Epithelial cell of prostate (primary cell): ENCODE data around the gene GRID2IP.
"Not testable (repeated sequence)": the region's sequence is repeated elsewhere in the genome, so short reads cannot be mapped to it uniquely, and the experiment has no call there.

ENCODE experiments used
- DNase-seq: peaks from one replicate; pipeline ENCODE4 v3.0.0-alpha.2; 2011; ENCODE audit warnings: low read depth, low spot score
- H3K27ac ChIP-seq: fragments of 450-650 bp; 2 replicates; pipeline ENCODE4 v1.5.1; 2017; ENCODE audit warnings: mild to moderate bottlenecking

Gene GRID2IP

DNA sequence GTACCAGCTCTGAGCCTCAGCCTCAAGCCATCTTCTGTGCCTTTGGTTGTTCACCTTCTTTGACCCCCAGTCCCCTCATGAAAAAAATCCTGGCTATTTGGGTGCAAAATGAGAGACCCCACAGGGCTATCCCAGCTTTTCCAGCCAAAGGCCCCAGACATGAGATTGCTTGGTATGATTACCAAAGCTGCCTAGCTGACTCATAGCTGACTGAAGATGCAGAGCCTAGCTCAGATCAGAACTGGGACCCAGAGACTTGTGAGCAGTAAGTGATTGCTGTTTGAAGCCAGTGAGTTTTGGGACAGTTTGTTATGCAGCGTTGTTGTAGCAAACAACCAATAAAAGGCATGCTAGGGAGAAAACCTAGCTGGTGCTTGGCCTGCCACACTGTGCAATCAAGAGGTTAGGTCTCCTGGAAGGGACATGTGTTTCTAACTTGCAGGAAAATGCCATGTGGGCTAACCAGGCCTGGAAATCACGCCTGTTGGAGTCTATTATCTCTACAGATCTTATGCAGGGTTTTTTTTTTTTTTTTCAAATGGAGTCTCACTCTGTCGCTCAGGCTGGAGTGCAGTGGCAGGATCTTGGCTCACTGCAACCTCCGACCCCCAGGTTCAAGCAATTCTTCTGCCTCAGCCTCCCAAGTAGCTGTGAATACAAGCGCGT is 55.5 kb downstream of the GRID2IP start:
- H3K27ac ChIP-seq, result no peak overlapping the region
- DNase-seq, result no peak

DNA sequence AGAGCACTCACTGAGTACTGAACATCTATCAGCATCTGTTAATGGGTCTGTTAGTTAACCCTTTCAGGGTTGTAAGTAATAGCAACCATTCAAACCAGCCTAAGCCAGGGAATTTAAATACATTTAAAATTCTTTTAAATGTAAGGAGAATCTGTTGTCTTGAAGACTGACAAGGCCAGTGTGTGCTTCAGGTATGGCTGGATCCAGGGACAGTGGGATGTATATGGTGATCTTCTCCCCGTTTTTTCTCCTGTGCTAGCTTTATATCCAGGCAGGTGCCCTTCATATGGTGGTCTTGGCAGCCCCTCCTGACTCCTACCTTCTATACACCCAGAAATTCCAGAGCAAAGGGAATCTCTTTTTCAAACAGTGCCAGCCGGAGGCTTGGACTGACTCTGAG is 56.9 kb downstream of the GRID2IP start:
- no peak for DNase-seq
- H3K27ac ChIP-seq, result no peak overlapping the region

DNA sequence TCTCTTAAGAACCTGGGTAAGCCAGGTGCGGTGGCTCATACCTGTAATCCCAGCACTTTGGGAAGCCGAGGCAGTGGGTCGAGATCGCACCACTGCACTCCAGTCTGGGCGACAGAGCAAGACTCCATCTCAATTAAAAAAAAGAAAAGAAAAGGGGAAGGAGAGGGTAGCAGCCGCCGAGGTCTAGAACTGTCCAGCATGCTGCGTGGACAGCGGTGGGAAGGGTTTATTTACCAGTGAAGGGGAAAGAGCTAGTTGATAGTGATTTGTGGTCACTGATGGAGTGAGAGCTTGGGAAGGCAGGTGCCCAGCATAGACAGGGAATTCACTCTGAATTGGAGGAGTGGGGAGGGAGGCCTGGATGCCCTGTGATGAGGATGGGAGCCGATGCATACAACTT is 60.1 kb downstream of the GRID2IP start:
- no peak for DNase-seq
- no peak overlapping the region for H3K27ac ChIP-seq

DNA sequence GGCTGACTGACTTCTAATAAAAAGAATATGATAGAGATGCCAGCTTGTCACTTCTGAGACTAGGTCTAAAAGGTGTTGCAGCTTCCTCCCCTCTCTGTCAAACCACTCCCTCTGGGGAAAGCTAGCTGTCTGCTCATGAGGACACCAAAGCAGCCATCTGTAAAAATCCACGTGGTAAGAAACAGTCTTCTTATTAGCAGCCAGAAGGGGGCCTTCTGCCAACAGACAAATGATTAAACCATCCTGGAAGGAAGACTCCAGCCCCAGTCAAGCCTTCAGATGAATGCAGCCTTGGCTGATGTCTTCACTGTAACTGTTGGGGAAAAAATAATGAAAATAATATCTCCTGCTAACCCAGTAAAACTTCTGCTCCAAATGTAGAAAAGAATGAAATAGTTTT is 61.6 kb downstream of the GRID2IP start:
- H3K27ac ChIP-seq, result no peak overlapping the region
- DNase-seq, result no peak

DNA sequence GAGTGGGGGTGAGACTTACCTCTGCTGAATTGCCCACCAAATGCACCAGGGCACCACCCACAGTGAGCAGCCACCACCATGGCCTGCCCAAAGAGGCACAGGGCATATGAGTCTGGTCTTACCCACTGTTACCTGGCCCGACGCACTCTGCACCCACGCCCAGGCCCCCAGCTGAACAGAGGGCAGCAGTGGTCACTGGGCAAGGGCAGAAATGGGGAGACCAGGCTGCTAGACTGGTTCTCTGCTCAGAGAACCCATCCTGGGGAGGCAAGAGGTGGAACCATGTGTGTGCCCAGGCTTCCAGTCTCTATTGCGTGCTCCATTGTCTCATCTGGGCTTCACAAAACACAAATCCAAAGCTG is 64.1 kb downstream of the GRID2IP start:
- DNase-seq, result no peak
- no peak overlapping the region for H3K27ac ChIP-seq

DNA sequence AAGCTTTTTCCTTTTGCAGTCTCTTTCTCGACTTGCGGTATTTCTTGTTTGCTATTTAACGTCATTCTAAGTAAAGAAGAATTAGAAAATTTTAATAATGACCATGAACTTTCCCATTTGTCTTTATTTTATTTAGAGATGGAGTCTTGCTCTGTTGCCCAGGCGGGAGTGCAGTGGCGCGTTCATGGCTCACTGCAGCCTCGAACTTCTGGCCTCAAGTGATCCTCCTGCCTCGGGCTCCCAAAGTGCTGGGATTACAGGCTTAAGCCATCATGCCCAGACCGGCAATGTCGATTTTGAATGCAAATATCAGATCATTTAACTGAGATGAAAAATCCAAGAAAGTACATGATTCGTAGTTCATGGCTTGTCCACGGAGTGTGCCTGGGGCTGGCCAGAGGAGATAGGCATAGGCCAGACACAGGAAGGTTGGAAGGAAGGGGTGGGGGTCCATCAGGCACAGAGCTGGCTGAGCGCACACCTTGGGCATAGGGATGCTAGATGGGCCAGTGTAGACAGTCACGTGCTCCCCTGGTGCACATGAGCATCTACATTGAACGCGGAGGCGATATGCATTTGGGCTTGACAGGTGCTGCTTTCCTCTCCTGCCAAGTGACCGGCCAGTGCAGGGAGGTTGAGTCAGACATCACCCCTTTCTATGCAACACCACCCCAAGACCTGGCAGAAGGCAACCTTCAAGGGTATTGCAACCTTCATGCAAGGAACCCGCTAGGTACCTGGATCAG is 64.7 kb downstream of the GRID2IP start:
- DNase-seq, result no peak
- H3K27ac ChIP-seq, result no peak overlapping the region

DNA sequence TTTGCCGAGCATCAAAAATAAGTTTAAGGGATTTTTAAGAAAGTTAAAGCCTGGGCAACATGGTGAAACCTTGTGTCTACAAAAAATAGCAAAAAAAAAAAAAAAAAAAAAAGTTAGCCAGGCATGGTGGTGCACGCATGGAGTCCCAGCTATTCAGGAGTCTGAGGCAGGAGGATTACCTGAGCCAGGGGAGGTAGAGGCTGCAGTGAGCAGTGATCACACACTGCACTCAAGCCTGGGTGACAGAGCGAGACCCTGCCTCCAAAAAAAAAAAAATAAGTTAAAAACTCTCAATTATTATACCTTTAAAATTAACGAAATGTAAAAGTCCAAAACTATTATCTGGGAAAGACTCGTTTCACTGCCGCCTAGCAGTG is 68.5 kb downstream of the GRID2IP start:
- no peak for DNase-seq
- H3K27ac ChIP-seq, result peak overlapping the region; percentile 80

DNA sequence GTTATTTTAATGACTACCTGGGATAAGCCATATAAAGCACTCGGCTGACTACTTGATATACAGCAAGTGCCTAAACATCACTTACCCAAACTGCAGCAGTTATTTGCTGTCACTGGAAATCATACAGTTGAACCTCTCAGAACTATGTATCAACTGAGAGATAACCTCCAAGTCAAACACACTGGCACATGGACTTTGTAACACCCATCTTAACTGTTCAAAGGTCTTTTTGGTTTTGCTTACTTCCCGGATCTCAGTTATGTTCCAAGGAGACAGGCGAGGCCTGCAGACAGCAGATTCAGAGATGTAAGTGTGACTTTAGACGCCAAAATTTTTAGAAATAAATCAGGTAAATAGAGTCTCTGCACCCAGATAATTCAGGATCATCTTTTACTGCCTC is 69.0 kb downstream of the GRID2IP start:
- no peak for DNase-seq
- no peak overlapping the region for H3K27ac ChIP-seq

DNA sequence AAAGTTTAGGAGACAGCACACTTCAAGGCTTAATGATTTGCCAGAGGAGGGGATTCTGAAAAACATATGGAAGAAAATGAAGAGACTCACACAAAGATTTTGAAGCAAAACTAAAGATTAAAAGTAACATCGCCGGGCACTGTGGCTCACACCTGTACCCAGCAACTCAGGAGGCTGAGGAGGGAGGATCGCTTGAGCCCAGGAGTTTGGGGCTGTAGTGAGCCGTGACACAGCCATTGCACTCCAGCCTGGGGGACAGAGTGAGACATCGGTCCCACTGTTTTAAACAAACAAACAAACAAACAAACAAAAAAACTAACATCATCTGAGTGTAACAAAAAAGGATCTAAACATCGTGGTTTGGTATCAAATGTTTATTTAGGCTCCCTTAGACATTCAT is 69.8 kb downstream of the GRID2IP start:
- DNase-seq, result no peak
- no peak overlapping the region for H3K27ac ChIP-seq

DNA sequence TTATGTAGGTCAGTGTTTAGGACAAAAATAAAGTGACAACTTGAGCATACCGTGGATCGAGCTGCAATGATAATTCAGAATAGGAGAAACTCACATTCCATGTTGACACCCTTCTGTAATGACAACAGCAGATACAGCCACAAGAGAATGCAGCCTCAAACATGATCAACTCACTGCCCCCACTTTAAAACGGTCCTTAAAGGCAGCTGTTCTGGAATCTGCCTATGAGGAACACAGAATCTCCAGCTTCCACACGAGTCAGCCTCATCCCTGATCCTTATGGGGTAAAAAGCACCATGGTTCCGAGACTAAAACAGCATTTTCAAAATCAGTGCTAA is 71.0 kb downstream of the GRID2IP start:
- DNase-seq, result no peak
- no peak overlapping the region for H3K27ac ChIP-seq

DNA sequence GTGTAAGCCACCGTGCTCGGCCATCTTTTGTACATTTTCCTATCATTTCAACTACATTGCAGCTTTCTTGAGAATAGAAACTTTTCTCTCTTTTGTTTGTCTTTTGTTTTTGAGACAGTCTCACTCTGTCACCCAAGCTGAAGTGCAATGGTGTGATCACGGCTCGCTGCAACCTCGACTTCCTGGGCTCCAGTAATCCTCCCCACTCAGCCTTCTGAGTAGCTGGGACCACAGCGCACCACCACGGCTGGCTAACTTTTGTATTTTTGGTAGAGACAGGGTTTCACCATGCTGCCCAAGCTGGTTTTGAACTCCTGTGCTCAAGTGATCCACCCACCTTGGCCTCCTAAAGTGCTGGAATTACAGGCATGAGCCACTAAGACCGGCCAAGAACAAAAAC is 72.2 kb downstream of the GRID2IP start:
- no peak overlapping the region for H3K27ac ChIP-seq
- no peak for DNase-seq

DNA sequence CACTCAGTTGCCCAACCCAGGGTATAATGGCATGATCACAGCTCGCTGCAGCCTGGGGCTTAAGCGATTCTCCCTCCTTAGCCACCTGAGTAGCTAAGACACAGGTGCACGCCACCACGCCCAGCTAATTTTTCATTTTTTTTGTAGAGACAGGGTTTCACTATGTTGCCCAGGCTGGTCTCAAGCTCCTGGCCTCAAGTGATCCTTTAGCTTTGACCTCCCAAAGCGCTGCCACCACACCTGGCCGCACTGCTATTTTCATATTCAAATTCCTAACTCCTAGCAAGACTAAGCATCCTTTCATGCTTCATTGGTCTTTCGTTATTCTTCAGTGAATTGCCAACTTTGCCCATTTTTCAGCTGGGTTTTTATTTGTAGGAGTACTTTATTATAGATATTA is 73.1 kb downstream of the GRID2IP start:
- no peak for DNase-seq

DNA sequence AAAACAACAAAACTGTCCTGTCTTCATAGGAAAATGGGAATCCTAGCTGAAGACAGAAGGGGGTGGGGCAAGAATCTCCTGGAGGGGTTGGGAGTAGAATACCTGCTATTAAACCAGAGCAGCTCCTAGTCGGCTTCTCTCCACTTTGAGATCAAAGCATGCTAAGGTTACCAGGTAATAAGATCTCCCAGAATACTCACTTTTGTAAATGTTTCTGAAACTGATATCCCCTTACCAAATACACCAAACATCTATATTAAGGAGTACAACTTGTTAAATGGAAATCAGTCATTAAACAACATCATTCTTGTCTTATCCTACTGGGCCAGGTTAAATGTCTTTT is 74.0 kb downstream of the GRID2IP start:
- DNase-seq, result no peak
- H3K27ac ChIP-seq, result no peak overlapping the region

More for the DNA sequence above, 73.1 kb downstream of the GRID2IP start:
- H3K27ac ChIP-seq, result no peak overlapping the region

DNA sequence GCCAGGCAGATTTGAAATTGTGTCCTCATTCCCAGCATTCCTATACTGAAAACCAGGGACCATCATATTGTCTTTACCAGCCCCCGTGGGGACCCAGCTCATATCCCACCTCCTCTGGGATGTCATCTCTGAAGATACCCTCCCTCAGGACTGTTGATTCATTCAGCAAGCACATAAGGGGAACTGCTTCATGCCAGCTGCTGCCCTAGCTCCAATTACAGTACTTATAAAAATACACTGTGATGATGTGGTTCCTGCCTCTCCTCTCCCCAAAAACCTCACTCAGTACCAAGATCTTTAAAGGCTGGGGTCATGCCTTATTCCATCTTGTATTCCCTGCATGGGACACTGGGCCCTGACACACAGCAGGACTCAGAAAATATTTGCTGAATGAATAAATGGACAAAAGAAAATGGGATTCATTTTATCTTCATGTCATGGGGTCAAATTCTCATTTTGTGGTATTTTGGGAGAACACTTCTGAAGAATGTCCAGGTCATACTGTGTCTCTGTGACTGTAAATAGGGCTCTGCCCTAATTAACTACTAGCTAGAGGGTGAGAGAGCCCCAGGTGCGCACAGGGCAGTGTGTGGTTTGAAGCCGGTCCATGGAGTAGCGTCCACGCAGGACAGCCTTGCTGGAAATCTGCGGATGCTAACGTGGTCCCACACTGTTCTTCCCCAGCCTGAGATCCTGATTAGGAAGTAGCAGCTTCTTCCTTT is 74.5 kb downstream of the GRID2IP start:
- no peak for DNase-seq

DNA sequence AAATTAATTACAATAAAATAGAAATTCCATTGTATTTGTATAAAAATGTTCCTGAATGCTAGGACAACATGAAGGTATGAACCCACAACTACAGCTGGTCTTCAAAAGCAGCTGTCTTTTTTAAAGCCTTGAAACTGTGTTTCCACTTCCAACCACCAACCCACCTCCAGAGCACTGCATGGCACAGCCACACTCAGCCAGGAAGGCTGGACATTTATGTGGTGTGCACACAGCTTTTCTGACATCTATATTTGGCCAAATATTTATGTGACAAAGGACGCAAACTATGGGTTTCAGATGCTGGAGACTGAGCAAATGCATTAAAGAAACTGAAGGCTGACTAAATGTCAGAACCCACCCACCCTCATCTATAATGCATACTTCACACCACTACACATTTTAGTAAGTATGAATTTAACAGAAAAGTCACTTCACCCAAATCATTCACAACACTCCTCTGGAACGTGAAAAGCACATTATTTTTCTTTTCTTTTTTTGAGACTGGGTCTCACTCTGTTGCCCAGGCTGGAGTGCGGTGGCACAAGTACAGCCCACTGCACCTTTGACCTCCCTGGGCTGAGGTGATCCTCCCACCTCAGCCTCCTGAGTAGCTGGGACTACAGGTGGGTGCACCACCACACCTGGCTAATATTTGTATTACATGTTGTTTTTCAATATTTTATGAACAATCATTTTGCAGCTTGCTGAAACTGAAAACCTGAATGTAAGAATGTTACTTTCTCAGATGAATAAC is 75.7 kb downstream of the GRID2IP start:
- H3K27ac ChIP-seq, result no peak overlapping the region
- DNase-seq, result no peak

More for the DNA sequence above, 74.5 kb downstream of the GRID2IP start:
- no peak overlapping the region for H3K27ac ChIP-seq

DNA sequence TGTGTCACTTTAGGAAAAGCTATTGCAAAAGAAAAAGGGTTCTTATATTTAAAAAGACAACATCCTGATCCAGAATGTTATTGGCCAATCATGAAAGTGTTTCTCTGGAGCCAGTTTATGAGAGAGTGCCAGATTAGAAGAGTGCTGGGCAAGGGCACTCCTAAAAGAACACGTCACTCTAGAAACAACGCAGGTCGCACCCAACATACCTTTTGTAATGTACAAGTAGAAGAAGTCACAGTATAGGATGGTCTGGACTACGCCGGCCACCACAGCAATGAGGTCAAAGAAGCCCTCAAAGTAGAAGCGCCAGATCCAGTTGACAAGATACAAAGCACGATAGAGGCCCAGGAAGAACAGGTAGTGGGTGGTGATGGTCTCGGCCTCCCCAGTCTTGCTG is 85.4 kb downstream of the GRID2IP start:
- no peak for DNase-seq
- no peak overlapping the region for H3K27ac ChIP-seq

DNA sequence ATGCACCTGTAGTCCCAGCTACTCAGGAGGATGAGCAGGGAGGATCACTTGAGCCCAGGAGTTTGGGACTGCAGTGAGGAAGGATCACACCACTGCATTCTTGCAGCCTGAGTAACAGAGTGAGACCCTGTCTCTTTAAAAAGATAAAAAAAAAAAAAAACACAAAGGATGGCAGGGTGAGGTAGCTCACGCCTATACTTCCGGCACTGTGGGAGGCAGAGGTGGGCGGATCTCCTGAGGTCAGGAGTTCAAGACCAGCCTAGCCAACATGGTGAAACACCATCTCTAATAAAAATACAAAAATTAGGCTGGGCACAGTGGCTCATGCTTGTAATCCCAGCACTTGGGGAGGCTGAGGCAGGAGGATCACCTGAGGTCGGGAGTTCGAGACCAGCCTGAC is 87.7 kb downstream of the GRID2IP start:
- DNase-seq, H3K27ac ChIP-seq: not testable (repeated sequence)

DNA sequence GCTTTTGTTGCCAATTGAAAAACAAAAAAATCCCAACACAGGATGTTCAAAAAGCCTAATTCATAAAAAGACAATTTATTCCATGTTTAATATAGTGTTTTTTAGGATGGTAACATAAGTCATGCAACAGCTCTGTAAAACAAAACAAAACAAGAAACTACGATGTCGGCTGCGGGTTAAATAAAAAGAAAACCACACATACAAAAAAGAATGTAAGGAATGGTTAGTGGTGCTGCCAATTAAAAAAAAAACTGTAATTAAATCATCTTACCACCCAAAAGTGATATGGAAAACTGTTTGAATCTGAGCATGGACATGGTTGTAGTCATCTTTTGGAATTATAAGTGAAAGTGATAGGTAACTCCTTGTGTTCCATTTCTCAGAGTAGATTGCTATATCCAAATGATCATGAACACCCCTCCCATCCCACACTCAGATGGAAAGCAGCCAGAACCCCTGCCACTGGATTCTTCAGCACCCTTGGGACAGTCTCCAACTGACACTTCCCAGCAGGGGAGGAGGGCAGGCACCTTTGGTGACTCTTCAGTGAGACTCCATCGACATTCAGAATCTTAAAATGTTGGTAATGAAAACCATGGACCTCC is 89.2 kb downstream of the GRID2IP start:
- H3K27ac ChIP-seq, result no peak overlapping the region
- DNase-seq, result no peak

DNA sequence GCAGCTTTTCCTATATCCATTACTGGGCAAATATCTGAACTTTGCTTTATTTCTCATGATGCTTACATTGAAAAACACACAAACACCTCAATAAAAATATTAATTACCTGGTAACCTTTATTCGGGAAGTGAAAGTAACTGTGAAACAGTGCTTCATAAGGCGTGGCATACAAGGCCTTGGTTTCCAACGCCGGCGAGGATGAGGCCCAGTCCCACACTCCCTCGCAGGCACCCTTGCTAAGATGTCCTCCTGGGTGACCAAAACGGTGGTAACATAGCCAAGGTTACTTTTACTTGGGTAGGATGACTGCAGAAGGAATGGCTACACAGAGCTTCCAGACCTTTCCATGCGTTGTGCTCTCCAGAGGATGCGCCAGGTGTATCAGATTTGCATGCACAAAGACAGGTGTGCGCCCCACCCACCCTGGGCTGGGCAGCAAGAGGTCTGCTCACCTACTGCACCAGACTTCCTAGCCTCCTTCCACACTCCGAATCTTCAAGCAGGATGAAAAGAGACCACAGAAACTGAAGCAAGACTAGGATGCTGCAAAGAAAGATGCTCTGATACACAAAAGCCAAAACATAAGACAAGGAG is 90.2 kb downstream of the GRID2IP start:
- DNase-seq, result no peak
- H3K27ac ChIP-seq, result no peak overlapping the region

DNA sequence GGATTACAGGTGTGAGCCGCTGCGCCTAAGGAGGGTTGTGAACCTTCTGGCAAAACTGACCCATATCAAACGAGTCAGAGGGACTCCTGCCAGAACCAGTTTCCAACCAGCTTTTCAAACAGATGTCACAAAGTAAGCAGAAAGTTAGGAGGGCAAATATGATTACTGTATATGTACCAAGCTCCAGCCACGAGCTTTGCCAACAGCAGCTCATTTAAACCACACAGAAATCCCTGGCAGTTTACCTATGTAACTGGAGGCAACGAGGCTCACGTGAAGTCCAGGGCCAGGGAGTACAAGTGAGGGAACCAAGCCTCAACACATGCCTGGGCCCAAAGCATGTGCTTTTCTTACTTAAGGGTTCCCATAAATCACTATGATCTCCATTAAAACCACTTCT is 91.0 kb downstream of the GRID2IP start:
- DNase-seq, result no peak
- no peak overlapping the region for H3K27ac ChIP-seq
